Measurements from ENCODE around the gene DRGX.

DRGX gene

DNA sequence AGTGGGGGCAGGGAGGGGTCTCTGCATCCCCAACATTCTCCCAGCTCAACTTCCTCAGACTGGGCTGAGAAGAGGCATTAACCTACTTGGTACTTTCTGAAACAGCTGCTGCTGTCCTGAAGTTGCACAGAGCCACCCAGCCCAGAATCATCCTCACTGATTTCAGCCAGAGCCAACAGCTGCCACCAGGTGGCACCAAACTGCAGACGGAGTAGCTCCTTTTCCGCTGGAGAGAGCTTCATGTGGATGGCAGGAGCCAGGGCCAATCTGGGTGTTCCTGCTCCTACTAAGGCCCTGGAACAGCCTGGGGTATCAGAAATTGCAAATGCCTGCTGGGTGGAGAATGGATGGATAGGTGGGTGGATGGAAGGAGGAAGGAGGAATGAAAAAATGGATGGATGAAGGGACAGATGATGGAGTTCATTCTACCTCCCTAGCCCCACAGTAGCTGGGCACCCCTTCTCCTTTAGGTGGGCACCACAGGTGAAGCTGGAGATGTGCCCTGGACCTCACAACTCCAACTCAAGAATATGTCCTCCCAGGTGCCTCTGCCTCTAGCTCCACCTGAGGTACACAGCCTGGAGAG, 11.8 kb upstream of the DRGX start:
- no peak for FAIRE-seq

DNA sequence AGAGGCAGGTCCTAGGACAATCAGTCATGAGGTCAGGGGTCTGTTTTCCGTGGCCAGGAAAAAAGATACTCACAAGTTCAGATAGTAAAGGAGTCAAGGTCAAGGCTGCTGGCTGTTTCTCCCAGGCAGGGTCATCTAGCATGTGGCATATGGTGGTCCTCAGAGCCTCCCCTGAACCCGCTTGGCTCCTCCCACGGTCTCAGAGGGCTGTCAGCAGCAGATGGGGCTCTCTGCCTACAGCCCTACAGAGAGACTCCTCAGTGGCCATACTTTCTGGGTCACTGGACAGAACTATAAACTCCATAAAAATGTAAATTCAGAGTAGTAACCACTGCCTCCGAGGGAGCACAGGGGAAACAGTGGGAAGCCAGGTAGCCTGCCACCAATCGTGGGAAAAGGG, 11.3 kb upstream of the DRGX start:
- FAIRE-seq = no peak

DNA sequence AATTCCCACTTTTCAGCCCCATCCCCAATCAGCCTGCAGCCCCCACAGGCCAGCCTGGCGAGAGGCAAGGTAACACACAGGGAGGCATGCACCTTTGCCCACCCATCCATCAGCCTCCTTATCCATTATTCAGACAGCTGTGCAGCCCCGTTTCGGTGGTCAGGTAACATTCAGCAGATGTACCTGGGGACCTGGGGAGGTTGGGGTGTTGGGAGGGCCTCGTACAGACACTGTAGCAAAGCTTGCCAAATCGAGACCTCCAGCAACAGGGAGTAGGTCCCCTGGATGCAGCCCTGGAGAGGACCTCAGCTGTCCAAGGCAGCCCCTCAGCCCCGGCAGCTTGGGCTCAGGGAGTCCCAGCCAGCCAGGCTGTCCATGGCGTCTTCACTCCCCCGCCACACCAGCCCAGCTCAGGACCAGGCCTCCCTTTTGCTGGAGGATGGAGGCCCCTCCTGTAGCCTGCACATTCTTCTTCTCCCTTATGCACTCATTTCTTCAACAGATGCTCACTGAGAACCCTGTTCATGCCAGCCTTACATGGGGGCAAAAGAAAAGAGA, 8.5 kb upstream of the DRGX start:
- no peak for FAIRE-seq

DNA sequence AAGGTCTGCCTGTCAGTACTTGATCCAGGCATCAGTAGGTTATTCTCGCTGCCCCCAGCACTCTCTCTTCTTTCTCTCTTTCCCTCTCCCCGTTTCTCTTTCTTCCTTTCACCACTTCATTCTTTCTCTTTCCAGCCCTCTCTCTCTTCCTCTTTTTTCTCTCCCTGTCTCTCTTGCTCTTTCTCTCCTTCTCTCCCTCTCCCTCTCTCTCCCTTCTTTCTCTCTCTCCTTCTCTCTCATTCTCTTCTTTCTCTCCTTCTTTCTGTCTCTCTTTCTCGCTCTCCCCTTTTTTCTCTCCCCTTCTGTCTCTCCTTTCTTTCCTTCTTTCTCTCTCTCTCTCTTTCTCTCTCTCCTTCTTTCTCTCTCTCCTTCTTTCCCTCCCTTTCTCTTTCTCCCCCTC, 7.5 kb upstream of the DRGX start:
- no peak for FAIRE-seq

DNA sequence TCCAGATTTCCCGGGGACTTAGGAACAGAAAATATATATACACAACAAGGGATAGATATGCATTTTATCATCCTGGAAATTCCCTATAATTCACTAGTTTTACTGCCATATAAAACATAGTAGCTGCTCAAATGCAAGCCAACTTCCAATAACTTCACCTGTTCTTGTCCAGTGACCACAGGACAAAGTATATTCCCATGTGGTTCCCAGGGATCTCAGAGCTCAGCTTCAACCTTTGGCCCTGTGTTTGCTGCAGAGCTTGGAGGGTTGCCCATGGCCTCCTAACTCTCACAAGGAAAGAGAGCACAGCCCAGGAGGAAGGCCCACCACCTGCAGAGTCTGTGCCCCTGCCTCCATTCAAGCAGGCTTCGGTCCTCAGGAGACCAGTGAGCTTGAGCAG, 4.5 kb upstream of the DRGX start:
- FAIRE-seq = no peak

DNA sequence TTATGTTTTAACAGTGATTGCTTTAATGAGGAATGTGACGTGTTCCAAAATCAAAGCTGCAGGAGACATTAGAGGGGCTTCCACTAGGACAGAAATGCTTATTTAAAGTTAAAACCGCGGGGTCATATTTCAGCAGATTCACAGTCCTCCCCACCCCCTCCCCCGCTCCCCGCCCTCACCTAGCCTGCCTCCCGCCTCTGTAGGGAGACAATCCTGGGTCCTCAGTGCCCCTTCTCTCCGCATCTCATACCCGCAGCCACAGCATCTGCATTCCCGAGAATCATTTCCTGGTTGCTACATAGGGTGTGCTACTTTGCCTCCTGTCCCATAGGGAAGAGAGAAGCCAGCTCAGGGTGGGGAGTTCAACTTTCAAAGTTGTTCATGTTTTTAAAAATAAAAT, 3.1 kb upstream of the DRGX start:
- no peak for FAIRE-seq

DNA sequence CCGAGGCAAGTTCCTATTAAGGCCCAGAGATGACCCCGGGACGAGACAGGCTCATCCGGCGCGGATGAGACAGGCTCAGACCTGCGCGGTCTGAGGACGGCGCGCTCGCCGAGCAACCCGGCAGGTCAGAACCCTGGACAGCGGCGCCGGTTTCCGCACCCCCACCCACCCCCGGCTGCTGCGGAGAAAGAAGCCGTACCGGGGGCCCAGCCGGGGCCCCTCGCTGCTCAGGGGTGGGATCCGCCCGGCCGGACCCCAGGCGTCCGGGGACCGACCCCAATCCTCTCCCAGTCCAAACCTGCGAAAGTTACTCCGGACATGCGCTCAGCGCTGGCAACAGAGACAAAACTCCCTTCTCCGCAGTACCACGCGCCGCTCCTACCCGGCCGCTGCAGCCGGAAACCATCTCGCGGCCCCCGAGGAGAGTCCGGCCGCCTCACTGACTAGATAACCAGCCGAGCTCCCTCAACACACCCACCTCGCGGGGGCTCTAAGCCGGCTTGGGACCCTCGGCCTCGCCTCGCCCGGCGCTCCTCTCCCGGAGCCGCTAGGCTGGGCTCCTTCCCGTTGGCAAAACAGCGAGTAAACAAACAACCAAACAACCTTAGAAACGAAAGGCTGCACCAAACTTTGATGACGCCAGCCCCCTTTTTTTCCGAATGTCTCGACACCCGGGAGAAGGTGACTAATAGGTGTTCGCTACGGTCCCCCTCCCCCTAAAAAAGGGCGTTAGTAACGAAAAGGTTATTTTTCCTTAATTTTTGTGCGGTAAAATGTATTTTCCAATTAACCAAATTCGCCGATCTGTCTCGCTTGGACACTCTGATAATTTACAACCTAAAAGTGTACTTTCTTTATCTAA, 2.3 kb upstream of the DRGX start:
- FAIRE-seq = no peak

DNA sequence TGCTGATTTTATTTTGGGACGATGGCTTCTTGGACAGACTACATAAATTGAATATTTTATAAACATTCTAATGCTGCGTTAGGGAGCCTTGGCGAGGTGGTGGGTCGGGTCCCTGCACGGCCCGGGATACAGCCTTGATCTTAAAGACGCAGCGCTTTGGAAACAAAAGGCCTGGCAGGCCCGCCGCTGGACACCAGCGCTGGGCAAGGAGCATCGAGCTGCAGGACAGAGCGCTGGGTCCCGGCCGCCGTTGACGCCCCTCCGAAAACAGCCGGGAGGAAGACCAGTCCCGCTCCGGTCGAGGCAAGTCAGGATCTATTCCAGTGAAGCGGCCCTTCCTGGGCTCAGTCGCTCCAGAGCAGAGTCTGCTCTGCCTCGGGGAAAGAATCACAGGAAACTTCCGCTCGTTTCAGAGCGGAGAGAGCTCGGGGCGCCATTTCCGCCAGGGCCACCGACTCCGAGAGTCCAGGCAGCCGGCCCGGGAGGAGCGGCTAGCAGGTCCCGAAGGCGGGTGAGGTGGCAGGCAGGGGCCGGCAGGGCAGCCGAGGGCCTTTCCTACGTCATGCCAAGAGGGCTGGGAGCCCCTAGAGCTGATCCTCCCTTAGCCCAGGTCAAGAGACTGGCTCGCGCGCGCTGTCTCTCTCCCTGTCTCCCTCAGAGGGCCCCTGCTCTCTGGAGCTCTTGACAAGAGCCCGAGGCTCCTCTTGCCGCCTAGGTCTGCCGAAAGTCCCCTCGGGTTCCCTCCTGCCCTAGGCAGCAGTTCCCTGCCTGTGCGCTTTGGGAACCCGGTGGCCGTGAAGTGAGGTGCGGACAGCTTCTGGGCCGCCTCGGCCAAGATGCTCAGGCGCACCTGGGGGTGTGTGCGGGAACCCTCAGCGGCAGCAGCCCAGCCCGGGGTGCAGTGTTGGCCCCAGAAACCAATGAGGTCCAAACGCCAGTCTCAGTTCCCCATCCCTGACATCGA, 1.4 kb upstream of the DRGX start:
- FAIRE-seq = no peak

DNA sequence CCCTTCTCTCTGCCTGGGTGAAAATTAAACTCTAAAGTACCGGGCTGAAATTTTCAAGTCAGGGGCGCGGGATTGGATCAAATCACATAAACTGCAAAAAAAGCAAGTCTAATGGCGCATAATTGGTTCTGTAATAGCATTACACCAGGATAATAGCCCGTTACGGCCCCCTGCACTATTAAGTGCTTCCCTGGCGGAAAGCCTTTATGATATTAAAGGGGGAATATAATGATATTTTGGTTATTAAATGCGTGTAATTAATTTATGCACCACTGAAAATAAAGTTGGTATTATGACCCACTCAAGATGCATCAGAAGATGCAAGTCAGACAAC, 744 bp upstream of the DRGX start:
- no peak for FAIRE-seq

DNA sequence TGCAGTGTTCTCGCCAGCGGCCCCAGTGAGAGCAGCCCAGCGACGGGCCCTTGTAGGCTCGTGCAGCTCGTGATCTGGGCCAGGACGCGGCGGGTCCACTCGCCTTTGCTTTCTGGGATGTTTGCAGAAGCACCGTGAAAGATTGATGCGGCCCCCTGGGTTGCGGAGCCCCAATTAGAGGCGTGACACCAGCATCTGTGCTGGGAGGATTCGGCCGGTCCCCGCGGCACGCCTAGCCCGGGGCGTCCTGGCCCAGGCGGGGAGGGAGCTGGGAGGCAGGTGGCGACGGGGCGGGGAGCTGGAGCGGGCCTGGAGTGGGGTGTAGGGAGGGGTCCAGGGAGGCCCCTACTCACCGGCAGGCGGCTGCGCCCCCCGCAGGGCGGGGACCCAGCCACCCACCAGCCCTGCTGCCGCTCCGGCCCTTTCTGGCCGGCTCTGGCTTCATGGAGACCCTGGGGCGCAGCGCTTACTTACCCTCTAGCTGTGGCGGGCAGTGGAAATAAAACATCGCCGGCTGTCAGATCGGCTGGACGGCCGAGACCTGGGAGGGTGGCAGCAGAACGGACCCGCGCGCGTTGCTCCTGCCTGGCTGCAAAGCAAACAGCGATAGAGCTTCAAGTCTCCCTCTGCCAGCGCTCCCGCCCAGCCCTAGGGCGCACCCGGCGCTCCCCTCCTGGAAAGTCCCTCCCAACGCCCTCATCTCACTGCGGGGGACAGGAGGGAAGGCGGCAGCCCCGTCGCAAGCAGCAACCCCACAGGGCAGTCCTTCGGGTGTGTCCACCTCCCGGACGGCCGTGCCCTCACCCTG, 752 bp downstream of the DRGX start:
- no peak for FAIRE-seq

DNA sequence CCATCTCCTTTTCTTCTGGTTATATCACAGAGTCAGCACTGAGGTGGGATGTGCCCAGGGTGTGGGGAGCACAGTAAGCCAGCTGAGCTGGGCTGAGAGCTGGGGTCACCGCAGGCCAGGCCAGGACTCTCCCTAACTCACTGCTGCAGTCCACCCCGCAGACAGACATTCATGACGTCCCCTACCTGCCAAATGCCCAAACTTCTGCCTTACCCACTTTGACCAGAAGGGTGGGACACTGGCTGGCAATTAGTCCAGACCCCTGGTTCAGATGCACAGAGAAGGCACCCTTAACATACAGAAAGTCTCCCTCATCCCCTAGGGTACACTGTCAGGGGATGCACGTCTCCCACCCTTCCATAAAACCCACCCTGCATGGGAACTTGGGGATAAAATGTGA, 2.1 kb downstream of the DRGX start:
- no peak for FAIRE-seq

DNA sequence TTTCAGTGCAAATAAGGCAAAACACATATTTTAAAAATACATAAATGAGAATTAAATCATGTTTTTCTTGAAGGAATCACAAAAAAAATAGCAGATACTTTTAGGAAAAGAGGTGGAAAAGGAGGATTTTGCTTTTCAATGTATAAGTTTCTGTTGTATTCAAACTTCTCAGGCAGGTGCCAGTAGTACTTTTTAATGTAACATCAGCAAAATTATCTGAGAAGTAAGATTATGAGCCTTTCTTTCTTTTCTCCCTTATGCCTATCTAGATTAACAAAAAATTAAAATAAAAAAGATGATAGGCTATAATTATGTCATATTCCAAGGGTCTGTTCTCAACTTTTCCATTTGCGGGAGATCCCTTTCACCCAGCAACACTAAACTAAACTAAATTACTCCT, 2.6 kb downstream of the DRGX start:
- FAIRE-seq = no peak

DNA sequence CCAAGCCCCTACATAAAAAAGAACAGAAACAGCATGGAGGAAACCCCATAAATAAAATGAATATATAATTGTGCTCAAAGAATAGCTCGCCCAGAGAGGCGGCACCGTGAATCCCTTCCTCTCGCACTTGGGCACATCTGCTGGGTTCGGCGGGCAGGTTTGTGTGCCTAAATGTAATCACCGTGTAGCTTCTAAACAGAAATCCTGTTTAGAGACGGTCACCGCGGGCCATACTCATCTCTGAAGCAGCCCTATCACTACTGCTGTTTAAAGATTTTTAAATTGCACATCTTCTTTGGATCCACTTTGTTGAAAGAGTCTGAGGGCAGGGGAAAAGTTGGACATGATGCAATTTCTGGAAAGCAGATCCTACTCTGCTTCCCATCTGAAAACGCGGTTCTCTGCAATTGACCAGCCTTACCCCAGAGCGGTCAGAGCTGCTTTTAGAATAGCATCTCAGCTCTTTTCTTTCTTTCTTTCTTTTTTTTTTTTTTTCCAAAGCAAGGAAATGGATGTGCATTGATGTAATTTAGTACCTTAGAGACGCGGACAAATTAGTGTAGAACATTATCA, 6.4 kb downstream of the DRGX start:
- no peak for FAIRE-seq

DNA sequence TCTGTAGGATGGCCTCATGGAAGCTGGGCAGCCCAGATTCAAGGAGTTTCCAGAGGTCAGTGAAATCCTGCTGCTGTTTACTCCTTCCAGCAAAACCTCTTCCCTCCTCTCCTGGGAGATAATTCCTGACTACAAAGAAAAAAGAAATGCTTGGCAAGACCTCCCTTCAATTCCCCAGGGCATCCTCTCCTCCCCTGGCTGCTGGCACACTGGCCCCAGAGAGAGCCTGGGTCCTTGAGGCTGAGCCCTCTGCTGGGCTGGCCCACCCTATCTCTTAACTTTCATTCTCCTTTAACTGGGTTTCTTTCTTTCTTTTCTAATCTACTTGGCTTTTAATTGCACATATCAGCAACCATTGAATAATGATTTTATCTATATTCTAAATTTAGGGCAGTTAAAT, 7.7 kb downstream of the DRGX start:
- FAIRE-seq = no peak

DNA sequence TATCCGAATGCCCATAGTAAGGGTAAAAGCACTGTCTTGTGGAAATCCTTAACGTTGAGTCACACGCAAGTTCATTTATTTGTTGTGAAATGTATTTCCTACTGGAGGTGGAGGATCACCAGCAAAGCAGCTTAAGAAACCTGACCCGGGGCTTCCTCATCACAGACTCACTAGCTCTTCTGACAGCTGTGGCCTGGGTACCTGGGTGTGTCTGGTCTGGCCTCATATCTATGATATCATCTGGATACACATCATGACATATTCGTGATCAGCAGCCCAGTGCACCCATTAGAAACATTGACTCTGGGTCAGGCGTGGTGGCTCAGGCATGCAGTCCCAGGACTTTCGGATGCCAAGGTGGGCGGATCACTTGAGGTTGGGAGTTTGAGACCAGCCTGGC, 8.8 kb downstream of the DRGX start:
- FAIRE-seq = no peak

DNA sequence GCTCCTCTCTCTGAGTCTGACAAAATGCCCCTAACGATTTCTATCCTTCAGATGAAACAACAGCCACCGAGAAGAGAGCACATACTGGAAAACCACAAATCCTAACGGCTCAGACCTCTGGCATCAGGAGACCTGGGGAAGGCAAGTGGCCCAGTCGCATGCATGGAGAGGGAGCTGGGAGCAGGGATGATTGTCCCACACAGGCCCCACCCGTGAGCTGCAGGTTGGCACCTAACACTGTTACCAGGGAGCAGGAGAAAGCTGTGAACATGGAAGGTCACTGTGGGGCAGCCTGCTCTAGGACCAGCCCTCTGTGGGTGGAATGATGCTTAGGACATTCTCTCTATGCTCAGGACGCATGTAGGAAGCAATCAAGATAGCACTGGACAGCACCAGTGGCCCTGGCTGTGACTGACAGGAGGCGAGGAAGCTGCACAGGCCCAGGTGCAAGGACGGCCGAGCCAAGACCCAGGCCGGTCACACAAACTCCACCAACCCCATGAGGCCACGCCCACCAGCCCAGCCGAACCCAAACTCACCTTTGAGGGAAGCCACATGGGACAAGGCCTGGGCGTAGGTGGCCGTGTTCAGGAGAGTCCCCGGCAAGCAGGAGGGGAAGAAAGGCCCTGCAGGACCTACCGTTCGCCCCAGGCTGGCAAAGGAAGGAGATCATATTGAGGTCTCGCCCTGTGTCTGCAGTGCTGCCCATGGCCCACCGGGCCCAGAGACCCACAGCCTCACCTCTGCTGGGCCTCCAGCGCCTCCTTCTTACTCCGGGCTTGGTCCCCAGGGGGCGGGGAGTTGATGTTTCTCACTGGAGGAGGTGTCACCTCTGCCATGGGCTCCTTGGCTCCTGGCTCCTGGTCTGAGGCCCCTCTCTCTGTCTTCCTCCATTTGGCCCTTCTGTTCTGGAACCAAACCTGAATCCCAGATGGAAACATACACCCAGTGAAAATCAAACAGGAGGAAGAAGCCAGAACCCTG, 9.7 kb downstream of the DRGX start:
- FAIRE-seq = no peak

DNA sequence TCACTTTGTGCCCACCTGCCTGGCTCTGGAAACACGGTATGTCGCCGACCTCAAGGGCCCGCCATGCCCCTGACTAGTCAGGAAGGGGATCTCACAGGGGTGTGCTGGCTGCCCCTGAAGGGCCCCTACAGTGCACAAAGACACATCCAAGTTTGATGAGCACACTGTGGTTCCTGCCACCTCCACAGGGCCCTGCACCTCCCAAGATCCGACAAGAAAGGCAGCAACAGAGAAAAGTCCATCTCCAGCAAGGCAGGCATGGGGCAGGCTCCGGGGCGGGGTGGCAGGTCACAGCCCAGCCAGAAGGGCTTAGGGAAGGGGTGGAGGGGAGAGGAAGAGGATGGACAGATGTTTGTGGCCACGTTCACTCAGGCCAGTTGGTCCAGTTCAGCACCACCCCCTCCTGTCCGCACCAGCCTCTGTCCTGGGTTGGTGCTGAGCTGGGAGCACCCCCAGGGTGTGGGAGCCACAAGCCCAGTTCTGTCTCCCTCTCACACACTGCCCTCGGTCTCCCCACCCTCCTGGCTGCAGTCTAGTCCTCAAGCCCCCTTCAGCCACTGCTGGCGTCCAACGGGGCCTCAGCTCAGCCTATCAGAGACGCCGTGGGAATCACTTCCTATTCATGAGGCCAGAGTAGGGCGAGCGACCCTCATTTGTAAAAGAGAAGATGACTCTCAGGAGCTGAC, 11.5 kb downstream of the DRGX start:
- FAIRE-seq = no peak

DNA sequence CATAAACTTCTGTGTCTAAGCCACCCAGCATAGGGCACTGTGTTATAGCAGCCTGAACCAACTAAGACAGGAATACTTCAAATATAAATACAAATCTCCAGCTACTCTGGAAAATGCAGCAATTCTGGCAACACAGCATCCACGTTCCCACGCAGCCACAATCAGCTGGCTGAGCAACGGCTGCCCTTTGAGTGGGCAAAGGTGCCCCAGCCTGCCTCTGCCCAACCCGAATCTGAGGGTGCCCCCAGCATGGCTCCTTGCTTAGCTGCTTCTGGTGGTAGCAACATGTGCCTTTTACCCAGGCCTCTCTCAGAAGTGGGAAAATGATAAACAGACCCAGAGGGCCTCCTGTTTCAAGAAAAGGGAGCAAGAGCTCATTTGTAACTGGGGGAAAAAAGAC, 12.0 kb downstream of the DRGX start:
- no peak for FAIRE-seq

DNA sequence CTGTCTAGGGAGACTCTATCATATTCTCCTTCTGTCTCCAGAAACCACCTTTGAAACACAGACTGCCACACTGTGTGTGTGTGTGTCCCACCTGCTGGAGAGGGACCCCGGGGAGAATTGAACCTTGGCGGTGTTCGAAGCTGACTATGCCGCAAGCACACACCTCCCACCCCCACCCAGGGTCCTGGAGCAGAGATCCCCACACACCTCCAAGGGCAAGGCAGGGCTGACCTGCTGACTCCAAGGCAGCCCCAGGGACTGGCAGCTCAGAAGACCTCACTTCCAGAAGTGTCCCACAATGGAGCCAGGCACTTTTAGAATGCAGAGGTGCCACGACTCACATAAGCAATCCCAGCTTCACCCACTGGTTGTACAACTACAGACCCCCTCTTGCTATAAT, 13.1 kb downstream of the DRGX start:
- no peak for FAIRE-seq

DNA sequence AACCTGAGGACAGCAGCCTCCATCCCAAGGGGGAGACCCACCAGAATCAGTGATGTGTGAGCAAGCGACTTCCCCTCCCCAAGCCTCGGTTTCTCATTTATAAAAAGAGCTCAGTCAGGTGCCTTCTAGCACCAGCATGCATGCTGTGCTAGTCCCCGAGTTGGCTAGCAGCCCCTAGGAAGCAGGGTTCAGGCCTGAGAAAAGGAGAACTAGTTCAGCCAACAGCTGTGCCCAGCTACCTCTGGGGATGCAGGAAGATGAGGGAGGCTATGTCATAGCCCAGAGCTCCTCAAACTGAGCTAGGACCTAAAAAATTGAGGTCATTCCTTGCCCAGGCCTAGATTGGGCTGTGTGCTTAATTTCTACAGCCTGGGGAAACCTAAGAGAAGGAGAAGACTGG, 13.7 kb downstream of the DRGX start:
- FAIRE-seq = no peak

All from A204.1 (cell line).